ENCODE data around the gene SRGAP2. TPM values are rescaled to one million over a fixed set of nuclear protein-coding genes. Genes with fewer than 3 reads are reported as not detected.
"Not testable (repeated sequence)": the region's sequence is repeated elsewhere in the genome, so short reads cannot be mapped to it uniquely, and the experiment has no call there.

Gene SRGAP2
- 10 to 100 TPM; 55.4 to 56.2 TPM for total RNA-seq

- intact Hi-C loops (cut with micrococcal nuclease); CTCF ChIA-PET; H3K36me3 Mint-ChIP-seq; H3K4me1 Mint-ChIP-seq (ENCODE audit: low read depth); H3K9me3 Mint-ChIP-seq; POLR2A ChIA-PET; H3K27me3 Mint-ChIP-seq: not testable (repeated sequence)
- peak within 1 kb of the TSS; percentile 76 for H3K27ac Mint-ChIP-seq
- peak within 1 kb of the TSS; percentile 79 for H3K4me3 Mint-ChIP-seq
- DNase-seq, result peak; percentile 67
Observed at GRCh38 chr1:206203364-206204158, at the start of gene SRGAP2. Gene SRGAP2, plus strand, starts transcription at chr1:206203541. Its CDS starts 2,430 bp downstream, at chr1:206205971.

DNA sequence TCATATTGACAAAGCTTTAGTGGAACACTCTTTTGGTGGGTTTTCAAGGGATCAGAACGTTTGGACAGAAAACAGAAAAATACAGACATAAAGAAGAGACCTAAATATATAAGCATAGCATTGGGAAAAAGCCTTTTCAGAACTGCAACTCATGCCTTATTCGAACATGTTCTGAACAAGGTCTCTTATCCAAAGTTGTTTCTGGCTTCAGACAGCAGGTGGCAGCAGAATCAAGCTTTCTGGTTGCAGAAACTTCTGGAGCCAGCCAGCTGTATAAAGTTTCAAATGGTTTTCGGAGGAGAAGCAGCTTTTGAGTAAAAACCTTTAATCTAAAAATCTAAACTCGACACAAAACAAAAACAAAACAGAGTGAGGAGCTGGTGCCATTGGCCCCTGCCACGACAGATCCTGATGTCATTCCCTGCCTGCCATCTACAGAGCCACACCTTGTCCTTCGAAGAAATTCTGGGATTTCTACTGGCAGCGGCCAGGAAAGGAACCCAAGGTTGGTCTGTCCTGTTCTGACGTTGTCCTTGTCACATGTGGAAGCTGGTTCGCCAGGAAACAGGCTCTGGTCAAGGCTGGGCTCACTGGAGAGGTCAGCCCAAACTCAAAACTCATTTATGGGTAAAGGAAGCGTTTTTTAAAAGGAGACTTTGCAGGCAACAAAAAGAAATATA lies 35.9 kb upstream of the SRGAP2 start:
- H3K4me1 Mint-ChIP-seq (ENCODE audit: low read depth); H3K27ac Mint-ChIP-seq; H3K4me3 Mint-ChIP-seq; H3K36me3 Mint-ChIP-seq; H3K27me3 Mint-ChIP-seq; POLR2A ChIA-PET; intact Hi-C loops (cut with micrococcal nuclease); CTCF ChIA-PET; H3K9me3 Mint-ChIP-seq; DNase-seq: not testable (repeated sequence)

- H3K27ac Mint-ChIP-seq; H3K36me3 Mint-ChIP-seq; H3K27me3 Mint-ChIP-seq; H3K9me3 Mint-ChIP-seq; intact Hi-C loops (cut with micrococcal nuclease); H3K4me1 Mint-ChIP-seq (ENCODE audit: low read depth); DNase-seq; H3K4me3 Mint-ChIP-seq; POLR2A ChIA-PET; CTCF ChIA-PET: not testable (repeated sequence)
Observed at GRCh38 chr1:206169794-206170193, 33.5 kb upstream of the SRGAP2 start.

DNA sequence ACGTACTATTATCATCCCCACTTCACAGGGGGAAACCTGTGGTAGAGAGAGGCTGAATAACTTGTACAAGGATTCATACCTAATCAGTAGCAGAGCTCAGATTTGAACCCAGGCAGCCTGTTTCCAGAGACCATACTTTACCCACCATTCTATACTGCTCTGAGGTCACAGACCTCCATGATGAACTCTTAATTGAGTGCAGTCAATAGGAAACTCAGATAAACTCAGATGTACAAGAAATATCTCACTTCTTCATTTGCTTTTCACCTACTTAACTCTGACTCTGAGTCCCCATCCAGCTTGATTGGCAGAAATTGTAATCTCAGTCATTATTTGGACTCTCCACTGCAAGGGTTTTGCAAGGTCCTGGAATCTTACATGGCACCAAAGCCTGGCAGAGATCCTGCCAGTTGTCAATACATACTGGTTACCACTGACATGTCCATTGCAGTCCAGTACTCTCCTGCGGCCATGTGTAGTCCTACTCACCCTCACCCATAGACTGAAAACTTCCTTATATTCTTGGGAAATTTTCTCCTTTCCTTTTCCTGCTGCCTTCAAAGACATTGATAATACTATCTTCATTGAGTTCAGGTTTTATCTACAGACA lies 30.1 kb upstream of the SRGAP2 start:
- POLR2A ChIA-PET; H3K27ac Mint-ChIP-seq; H3K4me3 Mint-ChIP-seq; CTCF ChIA-PET; H3K27me3 Mint-ChIP-seq; DNase-seq; H3K9me3 Mint-ChIP-seq; H3K4me1 Mint-ChIP-seq (ENCODE audit: low read depth); H3K36me3 Mint-ChIP-seq; intact Hi-C loops (cut with micrococcal nuclease): not testable (repeated sequence)

- H3K9me3 Mint-ChIP-seq; H3K27me3 Mint-ChIP-seq; CTCF ChIA-PET; DNase-seq; H3K36me3 Mint-ChIP-seq; H3K4me3 Mint-ChIP-seq; H3K4me1 Mint-ChIP-seq (ENCODE audit: low read depth); intact Hi-C loops (cut with micrococcal nuclease); H3K27ac Mint-ChIP-seq; POLR2A ChIA-PET: not testable (repeated sequence)
Observed at GRCh38 chr1:206174182-206174868, 29.0 kb upstream of the SRGAP2 start.

GRCh38 chr1:206175459-206176113 lies 27.8 kb upstream of the SRGAP2 start:
- intact Hi-C loops (cut with micrococcal nuclease); DNase-seq; H3K27ac Mint-ChIP-seq; H3K36me3 Mint-ChIP-seq; H3K4me3 Mint-ChIP-seq; POLR2A ChIA-PET; H3K27me3 Mint-ChIP-seq; CTCF ChIA-PET; H3K9me3 Mint-ChIP-seq; H3K4me1 Mint-ChIP-seq (ENCODE audit: low read depth): not testable (repeated sequence)

DNA sequence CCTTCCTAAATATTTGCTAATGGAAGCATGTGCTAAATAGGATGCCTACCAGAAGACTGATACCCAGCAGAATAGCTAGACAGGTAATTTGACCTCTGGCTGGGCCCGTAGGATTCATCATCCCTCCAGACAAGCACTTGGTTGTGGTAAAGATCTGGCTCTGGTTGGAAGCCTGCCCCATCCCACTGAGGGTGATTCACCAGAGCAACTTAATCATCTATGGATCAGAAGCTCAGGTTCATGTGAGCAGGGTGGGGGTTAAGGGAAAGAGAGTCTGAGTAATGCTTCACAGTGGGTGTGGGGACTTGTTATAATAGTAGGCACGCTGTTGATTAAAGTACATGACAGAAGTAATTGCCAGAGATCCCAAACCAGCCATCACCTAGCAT lies 27.2 kb upstream of the SRGAP2 start:
- H3K4me1 Mint-ChIP-seq (ENCODE audit: low read depth); H3K27ac Mint-ChIP-seq; H3K9me3 Mint-ChIP-seq; H3K36me3 Mint-ChIP-seq; H3K27me3 Mint-ChIP-seq; H3K4me3 Mint-ChIP-seq; CTCF ChIA-PET; POLR2A ChIA-PET; intact Hi-C loops (cut with micrococcal nuclease): not testable (repeated sequence)
- DNase-seq, result peak; percentile 24

- H3K27me3 Mint-ChIP-seq; H3K9me3 Mint-ChIP-seq; POLR2A ChIA-PET; H3K36me3 Mint-ChIP-seq; H3K4me3 Mint-ChIP-seq; CTCF ChIA-PET; DNase-seq; intact Hi-C loops (cut with micrococcal nuclease); H3K4me1 Mint-ChIP-seq (ENCODE audit: low read depth); H3K27ac Mint-ChIP-seq: not testable (repeated sequence)
Observed at GRCh38 chr1:206178061-206178989, 25.0 kb upstream of the SRGAP2 start.

- H3K4me3 Mint-ChIP-seq; H3K9me3 Mint-ChIP-seq; CTCF ChIA-PET; POLR2A ChIA-PET; H3K4me1 Mint-ChIP-seq (ENCODE audit: low read depth); H3K27ac Mint-ChIP-seq; H3K27me3 Mint-ChIP-seq; intact Hi-C loops (cut with micrococcal nuclease); DNase-seq; H3K36me3 Mint-ChIP-seq: not testable (repeated sequence)
Observed at GRCh38 chr1:206179666-206180065, 23.7 kb upstream of the SRGAP2 start.

DNA sequence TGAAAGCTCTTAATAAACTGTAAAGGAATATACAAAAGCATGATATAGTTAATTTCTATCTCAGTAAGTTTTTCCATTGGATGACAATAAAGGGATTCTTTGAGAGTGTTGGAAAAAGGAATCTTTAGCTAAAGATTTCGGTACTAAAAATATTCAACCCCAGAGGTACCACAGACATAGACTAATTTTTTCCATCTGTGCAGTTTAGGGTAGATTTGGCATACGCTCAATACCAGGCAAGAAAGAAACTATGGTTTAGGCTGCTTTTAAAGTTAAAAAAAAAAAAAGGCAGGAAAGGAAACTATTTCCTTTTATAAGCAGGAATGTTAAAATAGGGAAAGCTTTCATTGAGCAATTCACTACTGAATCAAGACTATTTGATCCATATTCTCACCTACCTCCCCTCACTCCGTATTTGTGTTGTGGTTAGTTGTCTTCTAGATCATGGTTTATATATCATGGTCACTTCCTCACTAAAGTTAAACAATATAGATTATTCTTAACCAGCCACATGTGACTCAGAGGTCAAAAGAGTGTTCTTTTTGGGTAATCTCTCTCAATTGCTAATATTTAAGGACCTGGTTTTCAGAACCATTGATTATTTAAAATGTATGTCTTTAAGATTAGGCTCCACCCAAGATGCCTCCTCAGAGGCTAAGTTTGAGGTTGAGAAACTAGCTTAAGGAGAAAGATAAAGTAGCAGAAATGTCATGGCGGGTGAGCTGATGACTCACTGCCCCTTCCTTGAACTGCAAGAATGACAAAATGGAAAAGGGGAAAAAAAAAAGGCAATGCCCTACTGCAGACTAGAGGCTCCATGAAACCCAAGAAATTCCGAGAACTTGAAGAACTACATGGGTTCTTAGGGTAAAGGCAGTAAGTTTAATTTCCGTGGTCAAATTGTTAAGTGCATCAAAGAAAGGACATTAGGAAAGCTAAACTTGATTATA lies 20.7 kb upstream of the SRGAP2 start:
- intact Hi-C loops (cut with micrococcal nuclease); H3K27me3 Mint-ChIP-seq; H3K9me3 Mint-ChIP-seq; CTCF ChIA-PET; DNase-seq; H3K27ac Mint-ChIP-seq; H3K4me3 Mint-ChIP-seq; H3K4me1 Mint-ChIP-seq (ENCODE audit: low read depth); H3K36me3 Mint-ChIP-seq; POLR2A ChIA-PET: not testable (repeated sequence)

DNA sequence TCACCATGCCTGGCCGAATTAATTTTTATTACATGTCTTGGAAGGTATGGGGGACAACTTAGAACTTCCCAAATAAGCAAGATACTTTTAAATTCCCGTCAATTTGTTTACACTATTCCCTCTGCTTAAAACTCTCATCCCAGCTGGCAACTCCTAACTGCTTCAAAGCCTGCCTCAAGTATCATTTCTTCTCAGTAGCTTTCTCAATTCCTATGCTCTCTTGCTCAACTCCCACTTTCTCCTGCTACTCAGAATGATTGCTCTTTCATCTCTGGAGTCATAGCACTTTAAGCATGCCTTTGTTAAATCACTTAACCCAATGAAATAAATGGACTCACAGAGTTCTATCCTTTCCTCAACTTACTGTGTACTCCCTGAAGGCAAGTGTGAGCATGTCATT lies 19.6 kb upstream of the SRGAP2 start:
- H3K27me3 Mint-ChIP-seq; H3K36me3 Mint-ChIP-seq; H3K4me3 Mint-ChIP-seq; DNase-seq; CTCF ChIA-PET; intact Hi-C loops (cut with micrococcal nuclease); POLR2A ChIA-PET; H3K27ac Mint-ChIP-seq; H3K4me1 Mint-ChIP-seq (ENCODE audit: low read depth); H3K9me3 Mint-ChIP-seq: not testable (repeated sequence)
